GM12878 (cell line): ENCODE measurements around the gene UBE2D3. TPM values are rescaled to one million over a fixed set of nuclear protein-coding genes. Genes with fewer than 3 reads are reported as not detected.

Source experiments
- ATAC-seq: fragments of 200-7000 bp; cut with Tn5 transposase; 3 replicates; pipeline ENCODE4 v1.9.1; 2020; ENCODE audit warnings: mild to moderate bottlenecking, moderate library complexity
- BruUV-seq: library from RNA; stranded (reverse); fragments of 400-500 nt; replicated peaks from 2 replicates; lab custom pipeline; 2021; lab: Mats Ljungman, UMichigan
- CTCF ChIA-PET: fragments of 300-600 bp; sonication (Branson Sonifier 250); formaldehyde crosslinking; extraction: SDS; loops from one replicate; lab custom pipeline; 2021; ENCODE audit warnings: inconsistent platforms; lab: Yijun Ruan, JAX
- POLR2A ChIA-PET: fragments of 350-600 bp; formaldehyde crosslinking; extraction: SDS; loops from one replicate; lab custom pipeline; 2021; ENCODE audit warnings: inconsistent platforms; lab: Charles Lee
- RAD21 ChIA-PET: fragments of 300-600 bp; sonication (Branson Sonifier 250); formaldehyde crosslinking; loops from one replicate; lab custom pipeline; 2023; ENCODE audit warnings: antibody characterized with exemption; ENCODE audit not compliant: unreplicated experiment; lab: Charles Lee
- SMC1A ChIA-PET: fragments of 300-600 bp; sonication (Branson Sonifier 250); formaldehyde crosslinking; loops from one replicate; lab custom pipeline; 2023; ENCODE audit not compliant: unreplicated experiment, uncharacterized antibody; lab: Charles Lee
- DNase-seq: peaks from one replicate; pipeline ENCODE4 v3.0.0-alpha.2; 2011; ENCODE audit warnings: low read depth, low spot score
- FAIRE-seq: peaks from 3 replicates; lab custom pipeline; 2011; peaks lifted over from hg19 to GRCh38; lab: Jason Lieb, UNC
- H2AFZ ChIP-seq: 2 replicates; pipeline ENCODE4 v1.6.0; 2011; ENCODE audit warnings: low read depth, low read length, control low read depth; ENCODE audit not compliant: control insufficient read depth
- H3K27ac ChIP-seq: 2 replicates; pipeline ENCODE4 v1.5.1; 2011; ENCODE audit warnings: control low read depth; ENCODE audit not compliant: control insufficient read depth, insufficient read depth
- H3K27me3 ChIP-seq, 2 experiments: replicated peaks in 1 of 2; 2 replicates each; pipeline versions ENCODE4 v1.6.0 to v1.6.1; 2011; ENCODE audit warnings: low read length in 1 of 2; ENCODE audit not compliant: control insufficient read depth in 2 of 2, insufficient read depth in 2 of 2
- H3K36me3 ChIP-seq, 2 experiments: 2 replicates each; pipeline ENCODE4 v1.5.1; 2011; ENCODE audit warnings: low read length in 1 of 2; ENCODE audit not compliant: control insufficient read depth in 2 of 2, insufficient read depth in 2 of 2
- H3K4me1 ChIP-seq: 2 replicates; pipeline ENCODE4 v1.6.1; 2011; ENCODE audit warnings: mild to moderate bottlenecking, low read length, moderate library complexity, mixed read lengths; ENCODE audit not compliant: control insufficient read depth, insufficient read depth
- H3K4me2 ChIP-seq: 2 replicates; pipeline ENCODE4 v1.6.0; 2011; ENCODE audit warnings: control low read depth; ENCODE audit not compliant: control insufficient read depth, insufficient read depth
- H3K4me3 ChIP-seq: fragments of 200-600 bp; sonication (generic); 2 replicates; pipeline ENCODE4 v1.5.1; 2016
- H3K79me2 ChIP-seq: 2 replicates; pipeline ENCODE4 v1.6.0; 2011; ENCODE audit warnings: low read length; ENCODE audit not compliant: control insufficient read depth, insufficient read depth
- H3K9ac ChIP-seq: 2 replicates; pipeline ENCODE4 v1.8.0; 2011; ENCODE audit warnings: low read length, control low read depth, mixed read lengths; ENCODE audit not compliant: control insufficient read depth, insufficient read depth
- H3K9me3 ChIP-seq: replicated peaks from 3 replicates; pipeline ENCODE4 v1.5.1; 2011; ENCODE audit warnings: mild to moderate bottlenecking, low read length; ENCODE audit not compliant: control insufficient read depth, insufficient read depth
- H4K20me1 ChIP-seq: 2 replicates; pipeline ENCODE4 v1.6.0; 2011; ENCODE audit not compliant: control insufficient read depth, insufficient read depth
- BRCA1 ChIP-seq: IDR thresholded peaks from 2 replicates; pipeline ENCODE4 v1.6.1; 2011; ENCODE audit warnings: low read depth, low read length, improper control_type of control experiment
- CREM ChIP-seq: IDR thresholded peaks from 2 replicates; pipeline ENCODE4 v1.6.1; 2014; ENCODE audit warnings: antibody characterized with exemption, low read depth
- EED ChIP-seq: sonication (generic); IDR thresholded peaks from 2 replicates; pipeline ENCODE4 v1.6.1; 2016; ENCODE audit warnings: antibody characterized with exemption, low read depth
- EGR1 ChIP-seq, 2 experiments: IDR thresholded peaks; 1 replicate in 1 of 2; 2 replicates in 1 of 2; pipeline ENCODE4 v1.6.1; 2011 to 2012; ENCODE audit warnings: low read depth in 2 of 2, low read length in 2 of 2, borderline replicate concordance in 1 of 2, mild to moderate bottlenecking in 1 of 2, moderate library complexity in 1 of 2
- ESRRA ChIP-seq: IDR thresholded peaks from 2 replicates; pipeline ENCODE4 v1.6.1; 2012; ENCODE audit warnings: mild to moderate bottlenecking, low read length, improper control_type of control experiment
- ETV6 ChIP-seq, 2 experiments: fragments of 450-650 bp in 1 of 2; IDR thresholded peaks in 1 of 2; conservative IDR thresholded peaks in 1 of 2; 2 replicates each; pipeline ENCODE4 v1.6.1; 2014; ENCODE audit warnings: antibody characterized with exemption in 1 of 2, borderline replicate concordance in 1 of 2, low read depth in 1 of 2, mild to moderate bottlenecking in 1 of 2, moderate library complexity in 1 of 2
- HDAC6 ChIP-seq: fragments of 200-600 bp; sonication (generic); IDR thresholded peaks from one replicate; pipeline ENCODE4 v1.8.0; 2017; ENCODE audit warnings: antibody characterized with exemption; ENCODE audit not compliant: unreplicated experiment
- HDGF ChIP-seq: fragments of 450-650 bp; IDR thresholded peaks from 2 replicates; pipeline ENCODE4 v1.6.1; 2016; ENCODE audit warnings: antibody characterized with exemption
- IRF3 ChIP-seq: fragments of 450-650 bp; IDR thresholded peaks from 2 replicates; pipeline ENCODE4 v1.6.1; 2014; ENCODE audit warnings: mild to moderate bottlenecking
- LARP7 ChIP-seq: fragments of 450-650 bp; IDR thresholded peaks from 2 replicates; pipeline ENCODE4 v1.6.1; 2017; ENCODE audit warnings: mild to moderate bottlenecking
- MTA2 ChIP-seq: fragments of 450-650 bp; IDR thresholded peaks from 2 replicates; pipeline ENCODE4 v1.6.1; 2016; ENCODE audit warnings: low read depth, mild to moderate bottlenecking, moderate library complexity
- NR2C1 ChIP-seq: fragments of 450-650 bp; IDR thresholded peaks from 2 replicates; pipeline ENCODE4 v1.6.1; 2017; ENCODE audit warnings: antibody characterized with exemption, mild to moderate bottlenecking, moderate library complexity
- PAX8 ChIP-seq: fragments of 450-650 bp; IDR thresholded peaks from 2 replicates; pipeline ENCODE4 v1.6.1; 2017; ENCODE audit warnings: mild to moderate bottlenecking, moderate library complexity
- PBX3 ChIP-seq: IDR thresholded peaks from 2 replicates; pipeline ENCODE4 v1.6.1; 2011; ENCODE audit warnings: mild to moderate bottlenecking, low read depth, low read length, moderate library complexity; ENCODE audit not compliant: insufficient replicate concordance
- POLR2AphosphoS5 ChIP-seq: IDR thresholded peaks from 2 replicates; pipeline ENCODE4 v1.6.1; 2011; ENCODE audit warnings: mild to moderate bottlenecking, low read length, inconsistent platforms
- POU2F2 ChIP-seq: IDR thresholded peaks from 3 replicates; pipeline ENCODE4 v1.6.1; 2011; ENCODE audit warnings: low read depth, mild to moderate bottlenecking, low read length, borderline replicate concordance
- SREBF2 ChIP-seq: IDR thresholded peaks from 2 replicates; pipeline ENCODE4 v1.6.1; 2012; ENCODE audit warnings: mild to moderate bottlenecking, low read length
- SUPT20H ChIP-seq: IDR thresholded peaks from 2 replicates; pipeline ENCODE4 v1.6.1; 2011; ENCODE audit warnings: low read depth, mild to moderate bottlenecking, low read length, moderate library complexity, borderline replicate concordance; ENCODE audit not compliant: control insufficient read depth
- USF1 ChIP-seq: IDR thresholded peaks from 2 replicates; pipeline ENCODE4 v1.6.1; 2011; ENCODE audit warnings: borderline replicate concordance, low read depth, mild to moderate bottlenecking, moderate library complexity, mixed read lengths, low read length; ENCODE audit not compliant: insufficient read depth; ENCODE audit errors: extremely low read length
- ZNF217 ChIP-seq: fragments of 450-650 bp; IDR thresholded peaks from 2 replicates; pipeline ENCODE4 v1.6.1; 2017; ENCODE audit warnings: antibody characterized with exemption, mild to moderate bottlenecking
- WGBS: methylation state at CpG from one replicate; pipeline ENCODE4 v1.1.6; 2016; ENCODE audit warnings: low lambda C conversion rate; ENCODE audit not compliant: insufficient replicate concordance, insufficient coverage; ENCODE audit errors: missing lambda C conversion rate; 5-methylcytosine and 5-hydroxymethylcytosine counted together
- in situ Hi-C: fragments of 300-500 bp; cut with MboI; formaldehyde crosslinking; loops from 9 replicates; pipeline ENCODE4 v1.14.3; 2018; ENCODE audit warnings: mixed read lengths
- intact Hi-C: fragments of 100-400 bp; cut with micrococcal nuclease; formaldehyde crosslinking; loops from one replicate; pipeline ENCODE4 v1.14.2; 2022; ENCODE audit not compliant: unreplicated experiment
- polyA plus RNA-seq, 11 experiments: library from polyadenylated mRNA; depleted of rRNA in 4 of 11; unstranded in 6 of 11; stranded (reverse) in 5 of 11; fragments of >200 nt; fragmentation: Nextera tagmentation in 4 of 11; fragmentation: Illumina TruSeq in 1 of 11; extraction: Ambion mirVana in 4 of 11; extraction: Trizol in 1 of 11; gene quantifications; 1 replicate in 1 of 11; 2 replicates in 10 of 11; pipeline versions ENCODE4 v1.2.1 to v1.2.3, GENCODE V29; 2011 to 2016; ENCODE audit warnings: inconsistent platforms in 2 of 11, missing spikeins in 2 of 11, low read depth in 1 of 11
- total RNA-seq, 4 experiments: library from RNA; depleted of rRNA in 3 of 4; stranded (reverse); fragments of >200 nt in 3 of 4; fragmentation: Illumina TruSeq in 1 of 4; extraction: Trizol in 1 of 4; gene quantifications; 2 replicates each; pipeline versions ENCODE4 v1.2.1 to v1.2.3, GENCODE V29; 2013 to 2021

UBE2D3 gene
- total and polyA plus RNA-seq, 10 of the 15 experiments (the other 5 are each of a cell fraction or from before 2014, with no cell fraction given), result 162 to 572 (median 395) TPM

- TF ChIP-seq USF1, result no peak
- TF ChIP-seq PBX3, result no peak
- no peak for TF ChIP-seq LARP7
- TF ChIP-seq EED, result no peak
- no peak for TF ChIP-seq CREM
- no peak for TF ChIP-seq ZNF217
- no peak for TF ChIP-seq NR2C1
- TF ChIP-seq HDGF, result no peak
- TF ChIP-seq BRCA1, result no peak
- TF ChIP-seq SREBF2, result no peak
These were observed 73.3 kb downstream of the UBE2D3 start (continued) for GRCh38 chr4:102754044-102754443.

GRCh38 chr4:102751941-102752340, 75.4 kb downstream of the UBE2D3 start:
- ChIA-PET SMC1A (no interaction called here), POLR2A (no interaction called here), RAD21 (no interaction called here), CTCF (interaction anchor here (0.7 to 3.0 kb wide), 2 partner anchors 8 to 27 kb away, joined by 3 to 9 read pairs; no protein-coding TSS in a partner anchor)
- Histone ChIP-seq H3K4me1 (no peaks in the 10 kb centered on the region; the same call in 1 of the 2 replicates), H3K27me3 (no peaks in the 10 kb centered on the region), H3K27ac (no peak overlapping the region), H3K79me2 (peaks cover 15% of the 10 kb centered on the region), H4K20me1 (no peaks in the 10 kb centered on the region), H3K4me3 (no peak overlapping the region), H3K9me3 (peaks cover 1% of the 10 kb centered on the region; the same call in 1 of the 3 replicates), H3K36me3 (peaks cover 0 to 2% of the 10 kb centered on the region in 2 experiments; a peak in 1 of 4 replicates), H3K4me2 (no peak overlapping the region), H2AFZ (no peak overlapping the region), H3K9ac (no peak overlapping the region)
- BruUV-seq, result no TSS peak
- DNase-seq (no peak), FAIRE-seq (no peak), ATAC-seq (peak; percentile 38; the same call in 1 of the 3 replicates)
- intact Hi-C loops (no loop called here), in situ Hi-C loops (no loop called here)
- TF ChIP-seq EGR1 (IDR thresholded peaks at IDR 0.05; ENCODE audit: borderline replicate concordance in 1 of 2, low read depth in 2 of 2, low read length in 2 of 2) (no peak), ESRRA (no peak), HDAC6 (no peak), PAX8 (no peak), POLR2AphosphoS5 (no peak), LARP7 (no peak), IRF3 (no peak), MTA2 (no peak), POU2F2 (no peak), SUPT20H (no peak), ETV6 (conservative IDR thresholded peaks at IDR 0.05 in 1 of 2, IDR thresholded peaks at IDR 0.05 in 1 of 2; ENCODE audit: borderline replicate concordance in 1 of 2, low read depth in 1 of 2) (no peak)
- 73% methylated on average over 4 of the region's 4 CpGs for WGBS
